Measurements from ENCODE around the gene MMP12. TPM values are rescaled to one million over a fixed set of nuclear protein-coding genes. Genes with fewer than 3 reads are reported as not detected.

Gene MMP12
- total RNA-seq, 1 experiment from 2014 or later = not detected

- in situ Hi-C loops (cut with HindIII; ENCODE audit: low sequenced_read_pairs) = no loop called here
- DNase-seq (ENCODE audit: low spot score) = no peak
Observed at GRCh38 chr11:102813484-102813883, 61.3 kb downstream of the MMP12 start.

Other genes with a start within 250 kb of the MMP12 start
- not detected in 2 replicates for gene MMP20, start 249.7 kb downstream of the MMP12 start, total RNA-seq (2014; rRNA removed; shearing (Covaris generic))
- not detected in 2 replicates for gene MMP27, start 169.2 kb downstream of the MMP12 start, total RNA-seq (2014; rRNA removed; shearing (Covaris generic))
- gene MMP8, start 150.0 kb downstream of the MMP12 start, total RNA-seq (2014; rRNA removed; shearing (Covaris generic)) = 0.03 TPM in 1 of 2 replicates, not detected in the other
- gene MMP10, start 94.4 kb downstream of the MMP12 start, total RNA-seq (2014; rRNA removed; shearing (Covaris generic)) = 42.3 and 45.3 TPM in 2 replicates
- gene MMP1, start 76.8 kb downstream of the MMP12 start, total RNA-seq (2014; rRNA removed; shearing (Covaris generic)) = 17.7 and 21.5 TPM in 2 replicates
- not detected in 2 replicates for gene MMP3, start 31.4 kb downstream of the MMP12 start, total RNA-seq (2014; rRNA removed; shearing (Covaris generic))
- not detected in 2 replicates for gene MMP13, start 80.8 kb upstream of the MMP12 start, total RNA-seq (2014; rRNA removed; shearing (Covaris generic))
- 114 and 136 TPM in 2 replicates for gene DCUN1D5, start 217.2 kb upstream of the MMP12 start, total RNA-seq (2014; rRNA removed; shearing (Covaris generic))
- gene DYNC2H1, start 234.4 kb upstream of the MMP12 start, total RNA-seq (2014; rRNA removed; shearing (Covaris generic)) = 19.5 and 47.8 TPM in 2 replicates